T-helper 17 cell (primary cell): ENCODE results near the gene DDAH1. TPM values are rescaled to one million over a fixed set of nuclear protein-coding genes. Genes with fewer than 3 reads are reported as not detected.
A peak's percentile ranks its signal among the peaks of the same experiment; 100 is the strongest.
"Not testable (repeated sequence)": the region's sequence is repeated elsewhere in the genome, so short reads cannot be mapped to it uniquely, and the experiment has no call there.

ENCODE experiments used
- ATAC-seq: fragments of 150-1000 bp; cut with Tn5 transposase; 2 replicates; pipeline ENCODE4 v1.10.0; 2021; ENCODE audit warnings: mild to moderate bottlenecking, moderate library complexity
- DNase-seq, 3 donors: peaks; one replicate each; pipeline versions ENCODE4 v3.0.0 to v3.0.0-alpha.2; 2020 to 2021
- H3K9me3 ChIP-seq: one replicate; pipeline ENCODE4 v1.7.0; 2013; ENCODE audit warnings: low read length, mild to moderate bottlenecking; ENCODE audit not compliant: control insufficient read depth, poor library complexity, severe bottlenecking
- H3K27ac Mint-ChIP-seq: one replicate; pipeline ENCODE4 v1.8.0; 2022; ENCODE audit warnings: mild to moderate bottlenecking, moderate library complexity, mixed read lengths
- H3K27me3 Mint-ChIP-seq: one replicate; pipeline ENCODE4 v1.8.0; 2022; ENCODE audit warnings: mixed read lengths
- H3K36me3 Mint-ChIP-seq: one replicate; pipeline ENCODE4 v1.8.0; 2022; ENCODE audit warnings: low read depth, mixed read lengths
- H3K4me1 Mint-ChIP-seq: one replicate; pipeline ENCODE4 v1.8.0; 2022; ENCODE audit warnings: mild to moderate bottlenecking, mixed read lengths
- H3K4me3 Mint-ChIP-seq: one replicate; pipeline ENCODE4 v1.8.0; 2022; ENCODE audit warnings: mild to moderate bottlenecking, moderate library complexity, mixed read lengths
- total RNA-seq, 4 donors: library from RNA in 2 of 4; stranded (reverse) in 2 of 4; gene quantifications; one replicate each; pipeline ENCODE4 v1.2.3 and lab custom pipeline; 2022 to 2026

The DDAH1 gene
- total RNA-seq, 2 donors from 2014 or later: not detected

GRCh38 chr1:85484716-85485115 lies 19.8 kb upstream of the DDAH1 start:
- H3K9me3 ChIP-seq: no peaks in the 10 kb centered on the region
- Mint-ChIP-seq H3K4me1 (no peaks in the 10 kb centered on the region), H3K27ac (no peak overlapping the region), H3K4me3 (no peak overlapping the region), H3K36me3 (no peaks in the 10 kb centered on the region), H3K27me3 (peaks cover 51% of the 10 kb centered on the region)
- DNase-seq (no peak), ATAC-seq (no peak)

- H3K9me3 ChIP-seq: no peaks in the 10 kb centered on the region
- no peak for ATAC-seq
- H3K27ac Mint-ChIP-seq: no peak overlapping the region
- no peak overlapping the region for H3K4me3 Mint-ChIP-seq
- H3K27me3 Mint-ChIP-seq: peaks cover 51% of the 10 kb centered on the region
- no peaks in the 10 kb centered on the region for H3K36me3 Mint-ChIP-seq
- no peak for DNase-seq
- H3K4me1 Mint-ChIP-seq: no peaks in the 10 kb centered on the region
Measured at GRCh38 chr1:85484264-85484663, 19.3 kb upstream of the DDAH1 start.

GRCh38 chr1:85481688-85482087 lies 16.7 kb upstream of the DDAH1 start:
- no peaks in the 10 kb centered on the region for H3K9me3 ChIP-seq
- DNase-seq: no peak
- no peaks in the 10 kb centered on the region for H3K36me3 Mint-ChIP-seq
- no peaks in the 10 kb centered on the region for H3K4me1 Mint-ChIP-seq
- peaks cover 45% of the 10 kb centered on the region for H3K27me3 Mint-ChIP-seq
- H3K4me3 Mint-ChIP-seq: no peak overlapping the region
- no peak for ATAC-seq
- no peak overlapping the region for H3K27ac Mint-ChIP-seq

DNA sequence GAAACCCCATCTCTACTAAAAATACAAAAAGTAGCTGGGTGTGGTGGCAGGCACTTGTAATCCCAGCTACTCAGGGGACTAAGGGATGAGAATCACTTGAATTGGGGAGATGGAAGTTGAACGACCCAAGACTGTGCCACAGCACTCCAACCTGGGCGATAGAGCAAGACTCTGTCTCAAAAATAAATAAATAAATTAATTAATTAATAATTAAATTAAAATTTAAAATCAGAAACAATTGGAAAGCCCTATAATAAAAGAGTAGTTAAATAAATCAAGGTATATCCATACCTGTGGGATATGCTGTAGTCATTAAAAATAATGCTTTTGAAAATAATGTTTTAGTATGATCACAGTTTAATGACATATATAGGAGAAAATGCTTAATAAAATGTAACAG lies 15.6 kb upstream of the DDAH1 start:
- H3K4me3 Mint-ChIP-seq: no peak overlapping the region
- H3K36me3 Mint-ChIP-seq: no peaks in the 10 kb centered on the region
- no peaks in the 10 kb centered on the region for H3K4me1 Mint-ChIP-seq
- ATAC-seq (no peak), DNase-seq (no peak)
- no peaks in the 10 kb centered on the region for H3K9me3 ChIP-seq
- H3K27ac Mint-ChIP-seq: no peak overlapping the region
- H3K27me3 Mint-ChIP-seq: peaks cover 41% of the 10 kb centered on the region

- H3K4me3 Mint-ChIP-seq: no peak overlapping the region
- H3K27ac Mint-ChIP-seq: no peak overlapping the region
- DNase-seq (no peak), ATAC-seq (no peak)
- H3K9me3 ChIP-seq: no peaks in the 10 kb centered on the region
- H3K4me1 Mint-ChIP-seq: no peaks in the 10 kb centered on the region
- H3K36me3 Mint-ChIP-seq: no peaks in the 10 kb centered on the region
- peaks cover 36% of the 10 kb centered on the region for H3K27me3 Mint-ChIP-seq
Measured at GRCh38 chr1:85479491-85479890, 14.5 kb upstream of the DDAH1 start.

- ATAC-seq (no peak), DNase-seq (no peak)
- Mint-ChIP-seq H3K36me3 (no peaks in the 10 kb centered on the region), H3K4me1 (no peaks in the 10 kb centered on the region), H3K27me3 (peaks cover 30% of the 10 kb centered on the region), H3K4me3 (no peak overlapping the region), H3K27ac (no peak overlapping the region)
- H3K9me3 ChIP-seq: no peaks in the 10 kb centered on the region
Measured at GRCh38 chr1:85478366-85478765, 13.4 kb upstream of the DDAH1 start.

DNA sequence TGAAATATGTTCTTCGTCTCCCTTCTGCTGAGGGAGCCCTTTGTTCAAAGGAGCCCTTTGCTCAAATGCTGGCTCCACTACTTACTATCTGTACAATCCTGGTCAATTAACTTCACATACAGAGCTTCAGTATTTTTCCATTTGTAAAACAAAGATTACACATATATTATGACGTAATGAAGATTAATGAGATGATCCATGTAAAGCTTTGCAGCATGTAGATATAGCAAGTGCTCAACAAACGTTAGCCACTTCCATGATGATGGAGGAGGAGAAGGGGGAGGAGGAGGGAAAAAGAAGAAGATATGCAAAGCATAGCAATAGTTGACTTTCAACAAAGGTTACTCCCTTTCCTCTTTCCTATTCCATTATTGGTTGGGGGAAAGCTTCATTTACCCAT lies 10.1 kb upstream of the DDAH1 start:
- peaks cover 33% of the 10 kb centered on the region for H3K27me3 Mint-ChIP-seq
- no peak overlapping the region for H3K4me3 Mint-ChIP-seq
- H3K9me3 ChIP-seq: no peaks in the 10 kb centered on the region
- ATAC-seq (no peak), DNase-seq (no peak)
- H3K27ac Mint-ChIP-seq: no peak overlapping the region
- no peaks in the 10 kb centered on the region for H3K4me1 Mint-ChIP-seq
- H3K36me3 Mint-ChIP-seq: no peaks in the 10 kb centered on the region

GRCh38 chr1:85473390-85473789 lies 8.4 kb upstream of the DDAH1 start:
- no peaks in the 10 kb centered on the region for H3K4me1 Mint-ChIP-seq
- H3K9me3 ChIP-seq: no peaks in the 10 kb centered on the region
- H3K36me3 Mint-ChIP-seq: no peaks in the 10 kb centered on the region
- H3K4me3 Mint-ChIP-seq: no peak overlapping the region
- DNase-seq (no peak), ATAC-seq (no peak)
- peaks cover 37% of the 10 kb centered on the region for H3K27me3 Mint-ChIP-seq
- H3K27ac Mint-ChIP-seq: no peak overlapping the region

DNA sequence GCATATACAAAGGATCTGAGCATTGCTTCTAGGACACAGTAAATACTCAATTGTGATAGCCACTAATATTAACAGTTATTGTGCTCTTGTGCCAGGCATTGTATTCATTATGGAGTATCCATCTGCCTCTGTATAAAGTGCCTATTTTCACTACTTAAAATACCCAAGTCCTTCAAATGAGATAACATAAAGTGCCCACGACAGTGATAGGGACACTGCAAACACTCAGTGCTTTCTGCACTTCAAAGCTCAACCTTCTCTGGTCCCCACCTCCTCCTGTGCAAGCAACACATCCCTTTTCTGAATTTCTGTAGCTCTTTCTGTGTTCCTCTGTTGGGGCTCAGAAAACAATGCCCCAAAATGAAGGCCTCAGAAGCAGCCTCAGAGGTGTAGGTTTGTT lies 6.6 kb upstream of the DDAH1 start:
- no peaks in the 10 kb centered on the region for H3K9me3 ChIP-seq
- Mint-ChIP-seq H3K27me3 (peaks cover 31% of the 10 kb centered on the region), H3K27ac (no peak overlapping the region), H3K36me3 (no peaks in the 10 kb centered on the region), H3K4me1 (no peaks in the 10 kb centered on the region), H3K4me3 (no peak overlapping the region)
- no peak for DNase-seq
- no peak for ATAC-seq

- not testable (repeated sequence) for H3K36me3 Mint-ChIP-seq, DNase-seq, H3K4me1 Mint-ChIP-seq, H3K27ac Mint-ChIP-seq, H3K9me3 ChIP-seq, ATAC-seq, H3K4me3 Mint-ChIP-seq
- H3K27me3 Mint-ChIP-seq: peaks cover 33% of the 10 kb centered on the region
Measured at GRCh38 chr1:85470130-85470529, 5.2 kb upstream of the DDAH1 start.

DNA sequence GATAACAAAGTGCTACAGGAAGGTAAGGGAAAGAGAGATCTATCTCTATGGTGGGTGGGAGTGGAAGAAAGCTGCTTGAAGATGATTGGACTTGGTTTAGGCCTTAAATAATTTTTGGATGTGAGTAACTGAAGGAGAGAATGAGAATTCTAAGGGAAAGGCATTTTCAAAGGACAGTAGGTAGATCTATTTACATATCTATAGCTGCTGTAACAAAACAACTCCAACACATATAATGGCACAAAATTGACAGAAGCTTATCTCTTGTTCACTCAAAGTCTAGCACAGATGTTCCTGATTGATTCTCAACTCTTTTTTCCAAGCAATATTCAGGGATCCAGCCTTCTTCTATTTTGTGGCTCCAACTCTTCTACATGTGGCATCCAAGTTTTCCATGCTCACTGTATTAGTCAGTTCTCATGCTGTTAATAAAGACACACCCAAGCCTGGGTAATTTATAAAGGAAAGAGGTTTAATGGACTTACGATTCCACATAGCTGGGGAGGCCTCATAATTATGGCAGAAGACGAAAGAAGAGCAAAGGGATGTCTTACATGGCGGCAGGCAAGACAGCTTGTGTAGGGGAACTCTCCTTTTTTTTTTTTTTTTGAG lies 3.1 kb upstream of the DDAH1 start:
- Mint-ChIP-seq H3K36me3 (no peaks in the 10 kb centered on the region), H3K27ac (no peak overlapping the region), H3K4me1 (no peaks in the 10 kb centered on the region), H3K4me3 (no peak overlapping the region), H3K27me3 (peaks cover 46% of the 10 kb centered on the region)
- no peaks in the 10 kb centered on the region for H3K9me3 ChIP-seq
- ATAC-seq (no peak), DNase-seq (no peak)

DNA sequence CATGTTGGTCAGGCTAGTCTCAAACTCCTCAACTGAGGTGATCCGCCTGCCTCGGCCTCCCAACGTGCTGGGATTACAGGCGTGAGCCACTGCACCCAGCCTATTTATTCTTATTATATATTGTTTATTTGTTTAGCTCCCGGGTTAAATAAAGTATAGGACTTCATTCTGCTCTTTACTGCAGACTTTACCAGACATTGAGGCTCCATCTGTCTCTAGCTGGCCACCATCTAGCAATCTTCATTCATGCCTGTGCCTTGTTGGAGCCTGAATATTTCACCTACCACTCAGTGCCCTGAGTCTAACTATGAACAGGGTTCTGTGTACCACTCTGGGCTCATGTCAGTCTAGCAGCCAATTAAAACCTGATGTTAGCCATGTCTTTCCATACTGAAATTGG lies 2.1 kb upstream of the DDAH1 start:
- H3K27ac Mint-ChIP-seq: no peak overlapping the region
- peaks cover 56% of the 10 kb centered on the region for H3K27me3 Mint-ChIP-seq
- no peaks in the 10 kb centered on the region for H3K4me1 Mint-ChIP-seq
- no peak for DNase-seq
- no peaks in the 10 kb centered on the region for H3K36me3 Mint-ChIP-seq
- no peaks in the 10 kb centered on the region for H3K9me3 ChIP-seq
- no peak for ATAC-seq
- no peak overlapping the region for H3K4me3 Mint-ChIP-seq

GRCh38 chr1:85465786-85466134 lies 801 bp upstream of the DDAH1 start:
- Mint-ChIP-seq H3K27me3 (peaks cover 62% of the 10 kb centered on the region), H3K27ac (no peak overlapping the region), H3K4me3 (peak overlapping the region; percentile 28), H3K36me3 (peaks cover 2% of the 10 kb centered on the region), H3K4me1 (no peaks in the 10 kb centered on the region)
- no peak for DNase-seq
- no peak for ATAC-seq
- no peaks in the 10 kb centered on the region for H3K9me3 ChIP-seq

DNA sequence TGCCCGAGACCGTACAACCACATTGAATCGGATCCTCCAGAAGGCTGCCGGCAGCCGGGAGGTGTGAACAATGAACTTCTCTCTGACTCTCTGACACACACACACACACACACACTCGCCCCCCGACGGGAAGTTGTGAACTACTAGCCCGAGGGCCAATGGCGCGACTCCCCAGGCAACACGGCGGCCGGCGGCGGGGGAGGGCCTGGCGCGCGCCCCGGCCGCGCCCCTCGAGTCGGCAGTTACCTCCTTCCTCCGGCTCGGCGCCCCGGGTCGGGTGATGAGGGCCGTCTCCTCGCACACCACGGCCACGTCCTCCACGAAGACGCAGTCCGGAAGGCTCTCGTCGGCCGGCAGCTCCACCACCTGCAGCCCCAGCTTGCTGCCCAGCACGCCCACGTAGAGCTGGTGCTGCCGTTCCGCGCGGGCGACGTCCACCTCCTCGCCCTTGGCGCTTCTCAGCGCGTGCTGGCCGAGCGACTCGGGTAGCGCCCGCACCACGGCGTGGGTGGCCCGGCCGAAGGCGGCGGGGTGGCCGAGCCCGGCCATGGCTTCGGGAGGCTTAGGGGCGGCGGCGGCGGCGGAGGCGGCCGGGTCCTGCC lies 361 bp downstream of the DDAH1 start:
- Mint-ChIP-seq H3K27ac (no peak overlapping the region), H3K27me3 (peaks cover 64% of the 10 kb centered on the region), H3K4me3 (peak overlapping the region; percentile 65), H3K4me1 (no peaks in the 10 kb centered on the region), H3K36me3 (peaks cover 2% of the 10 kb centered on the region)
- H3K9me3 ChIP-seq: no peaks in the 10 kb centered on the region
- no peak for DNase-seq
- ATAC-seq: peak; percentile 21
